Measurements from ENCODE around the gene MACROD2.

The MACROD2 gene

GRCh38 chr20:15938847-15939246 lies 1943.5 kb downstream of the MACROD2 start:
- no peak for TF ChIP-seq CTCF (IDR thresholded peaks at IDR 0.05; ENCODE audit: insufficient read depth, low read length, poor library complexity, severe bottlenecking)
- H3K36me3 ChIP-seq (ENCODE audit: control insufficient read depth, insufficient read depth, low read length), result no peaks in the 10 kb centered on the region
- H3K4me3 ChIP-seq (replicated peaks; ENCODE audit: low read depth, low read length), result no peak overlapping the region
- no peak for DNase-seq (ENCODE audit: extremely low read depth, insufficient read length)
- H3K27me3 ChIP-seq (replicated peaks; ENCODE audit: control insufficient read depth, insufficient read depth, low read length), result no peaks in the 10 kb centered on the region

- DNase-seq (ENCODE audit: extremely low read depth, insufficient read length), result no peak
- no peaks in the 10 kb centered on the region for H3K27me3 ChIP-seq (replicated peaks; ENCODE audit: control insufficient read depth, insufficient read depth, low read length)
- H3K4me3 ChIP-seq (replicated peaks; ENCODE audit: low read depth, low read length), result no peak overlapping the region
- no peak for TF ChIP-seq CTCF (IDR thresholded peaks at IDR 0.05; ENCODE audit: insufficient read depth, low read length, poor library complexity, severe bottlenecking)
- no peaks in the 10 kb centered on the region for H3K36me3 ChIP-seq (ENCODE audit: control insufficient read depth, insufficient read depth, low read length)
Observed at GRCh38 chr20:15940127-15940526, 1944.8 kb downstream of the MACROD2 start.

GRCh38 chr20:15942130-15942529 lies 1946.8 kb downstream of the MACROD2 start:
- Histone ChIP-seq H3K36me3 (ENCODE audit: control insufficient read depth, insufficient read depth, low read length) (no peaks in the 10 kb centered on the region), H3K4me3 (replicated peaks; ENCODE audit: low read depth, low read length) (no peak overlapping the region), H3K27me3 (replicated peaks; ENCODE audit: control insufficient read depth, insufficient read depth, low read length) (no peaks in the 10 kb centered on the region)
- TF ChIP-seq CTCF (IDR thresholded peaks at IDR 0.05; ENCODE audit: insufficient read depth, low read length, poor library complexity, severe bottlenecking), result no peak
- no peak for DNase-seq (ENCODE audit: extremely low read depth, insufficient read length)

GRCh38 chr20:15945289-15945688 lies 1950.0 kb downstream of the MACROD2 start:
- no peak for TF ChIP-seq CTCF (IDR thresholded peaks at IDR 0.05; ENCODE audit: insufficient read depth, low read length, poor library complexity, severe bottlenecking)
- H3K4me3 ChIP-seq (replicated peaks; ENCODE audit: low read depth, low read length), result no peak overlapping the region
- no peak for DNase-seq (ENCODE audit: extremely low read depth, insufficient read length)
- H3K27me3 ChIP-seq (replicated peaks; ENCODE audit: control insufficient read depth, insufficient read depth, low read length), result no peaks in the 10 kb centered on the region
- H3K36me3 ChIP-seq (ENCODE audit: control insufficient read depth, insufficient read depth, low read length), result no peaks in the 10 kb centered on the region

- no peak for DNase-seq (ENCODE audit: extremely low read depth, insufficient read length)
- Histone ChIP-seq H3K27me3 (replicated peaks; ENCODE audit: control insufficient read depth, insufficient read depth, low read length) (no peaks in the 10 kb centered on the region), H3K4me3 (replicated peaks; ENCODE audit: low read depth, low read length) (no peak overlapping the region), H3K36me3 (ENCODE audit: control insufficient read depth, insufficient read depth, low read length) (no peaks in the 10 kb centered on the region)
- no peak for TF ChIP-seq CTCF (IDR thresholded peaks at IDR 0.05; ENCODE audit: insufficient read depth, low read length, poor library complexity, severe bottlenecking)
Observed at GRCh38 chr20:15949391-15949790, 1954.1 kb downstream of the MACROD2 start.

GRCh38 chr20:15951658-15952057 lies 1956.3 kb downstream of the MACROD2 start:
- H3K36me3 ChIP-seq (ENCODE audit: control insufficient read depth, insufficient read depth, low read length), result no peaks in the 10 kb centered on the region
- DNase-seq (ENCODE audit: extremely low read depth, insufficient read length), result no peak
- no peak for TF ChIP-seq CTCF (IDR thresholded peaks at IDR 0.05; ENCODE audit: insufficient read depth, low read length, poor library complexity, severe bottlenecking)
- H3K27me3 ChIP-seq (replicated peaks; ENCODE audit: control insufficient read depth, insufficient read depth, low read length), result no peaks in the 10 kb centered on the region
- H3K4me3 ChIP-seq (replicated peaks; ENCODE audit: low read depth, low read length), result no peak overlapping the region

Data from GM06990 (cell line).